ENCODE measurements around the gene OTUD1. TPM values are rescaled to one million over a fixed set of nuclear protein-coding genes. Genes with fewer than 3 reads are reported as not detected.

Gene OTUD1
- total RNA-seq, 6 experiments from 2014 or later = 3.6 to 4.9 (median 4.0) TPM

DNA sequence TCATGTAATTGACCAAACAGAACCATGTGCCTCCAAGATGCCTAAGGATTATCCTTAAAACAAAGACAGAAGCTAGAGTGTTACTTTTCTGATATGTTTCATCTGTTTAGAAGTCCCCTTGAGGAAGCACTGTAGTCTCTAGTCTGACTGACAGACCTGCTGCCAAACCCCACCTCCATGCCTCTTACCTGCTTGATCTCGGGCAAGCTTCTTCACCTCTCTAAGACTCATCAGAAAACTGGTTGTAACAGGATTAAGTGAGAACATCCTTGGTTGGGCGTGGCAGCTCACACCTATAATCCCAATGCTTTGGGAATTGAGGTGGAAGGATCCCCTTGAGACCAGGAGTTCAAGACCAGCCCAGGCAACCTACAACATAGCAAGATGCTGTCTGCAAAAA lies 42.2 kb upstream of the OTUD1 start:
- Mint-ChIP-seq H3K9me3 (no peaks in the 10 kb centered on the region), H3K36me3 (ENCODE audit: low read depth) (no peaks in the 10 kb centered on the region), H3K27me3 (ENCODE audit: insufficient read depth) (peaks cover 8% of the 10 kb centered on the region), H3K4me3 (no peak overlapping the region), H3K27ac (no peak overlapping the region), H3K4me1 (ENCODE audit: low read depth) (peaks cover 20% of the 10 kb centered on the region)
- no peak for DNase-seq
- TF ChIP-seq, protein P1, sequence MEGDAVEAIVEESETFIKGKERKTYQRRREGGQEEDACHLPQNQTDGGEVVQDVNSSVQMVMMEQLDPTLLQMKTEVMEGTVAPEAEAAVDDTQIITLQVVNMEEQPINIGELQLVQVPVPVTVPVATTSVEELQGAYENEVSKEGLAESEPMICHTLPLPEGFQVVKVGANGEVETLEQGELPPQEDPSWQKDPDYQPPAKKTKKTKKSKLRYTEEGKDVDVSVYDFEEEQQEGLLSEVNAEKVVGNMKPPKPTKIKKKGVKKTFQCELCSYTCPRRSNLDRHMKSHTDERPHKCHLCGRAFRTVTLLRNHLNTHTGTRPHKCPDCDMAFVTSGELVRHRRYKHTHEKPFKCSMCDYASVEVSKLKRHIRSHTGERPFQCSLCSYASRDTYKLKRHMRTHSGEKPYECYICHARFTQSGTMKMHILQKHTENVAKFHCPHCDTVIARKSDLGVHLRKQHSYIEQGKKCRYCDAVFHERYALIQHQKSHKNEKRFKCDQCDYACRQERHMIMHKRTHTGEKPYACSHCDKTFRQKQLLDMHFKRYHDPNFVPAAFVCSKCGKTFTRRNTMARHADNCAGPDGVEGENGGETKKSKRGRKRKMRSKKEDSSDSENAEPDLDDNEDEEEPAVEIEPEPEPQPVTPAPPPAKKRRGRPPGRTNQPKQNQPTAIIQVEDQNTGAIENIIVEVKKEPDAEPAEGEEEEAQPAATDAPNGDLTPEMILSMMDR (IDR thresholded peaks at IDR 0.05) = no peak

- H3K4me3 Mint-ChIP-seq = peak overlapping the region; percentile 20; the same call in 1 of the 2 replicates
- peaks cover 27% of the 10 kb centered on the region for H3K4me1 Mint-ChIP-seq (ENCODE audit: low read depth)
- TF ChIP-seq, protein P1 (IDR thresholded peaks at IDR 0.05) = no peak
- no peak overlapping the region for H3K27ac Mint-ChIP-seq
- peak; percentile 86 for DNase-seq
- no peaks in the 10 kb centered on the region for H3K9me3 Mint-ChIP-seq
- H3K36me3 Mint-ChIP-seq (ENCODE audit: low read depth) = no peaks in the 10 kb centered on the region
- H3K27me3 Mint-ChIP-seq (ENCODE audit: insufficient read depth) = peaks cover 8% of the 10 kb centered on the region; the same call in 1 of the 2 replicates
These were observed 39.2 kb upstream of the OTUD1 start for GRCh38 chr10:23399701-23400144.

GRCh38 chr10:23402856-23403255 lies 36.0 kb upstream of the OTUD1 start:
- no peaks in the 10 kb centered on the region for H3K9me3 Mint-ChIP-seq
- H3K27ac Mint-ChIP-seq = no peak overlapping the region
- no peak overlapping the region for H3K4me3 Mint-ChIP-seq
- peaks cover 10% of the 10 kb centered on the region; the same call in 1 of the 2 replicates for H3K27me3 Mint-ChIP-seq (ENCODE audit: insufficient read depth)
- no peak for DNase-seq
- H3K36me3 Mint-ChIP-seq (ENCODE audit: low read depth) = no peaks in the 10 kb centered on the region
- H3K4me1 Mint-ChIP-seq (ENCODE audit: low read depth) = peaks cover 30% of the 10 kb centered on the region
- TF ChIP-seq, protein P1 (IDR thresholded peaks at IDR 0.05) = no peak

DNA sequence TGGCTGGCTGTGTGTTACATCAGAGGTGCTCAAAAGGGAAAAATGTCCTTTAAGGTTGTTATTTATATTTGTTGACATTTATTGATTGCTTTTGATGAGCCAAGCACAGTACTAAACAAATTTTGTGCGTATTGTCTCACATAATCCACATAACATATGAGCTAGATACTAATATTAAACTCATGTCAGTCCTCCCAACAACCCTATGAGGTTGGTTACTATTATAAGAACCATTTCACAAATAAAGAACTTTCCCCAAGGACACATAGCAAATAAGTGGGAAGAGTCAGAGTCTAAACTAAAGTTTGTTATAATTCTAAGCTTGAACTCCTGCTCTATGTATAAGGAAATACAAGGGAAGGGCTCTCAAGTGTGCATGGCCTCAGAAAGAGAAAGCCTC lies 35.6 kb upstream of the OTUD1 start:
- no peak for DNase-seq
- no peak overlapping the region for H3K27ac Mint-ChIP-seq
- no peaks in the 10 kb centered on the region for H3K9me3 Mint-ChIP-seq
- no peak overlapping the region for H3K4me3 Mint-ChIP-seq
- peaks cover 30% of the 10 kb centered on the region for H3K4me1 Mint-ChIP-seq (ENCODE audit: low read depth)
- H3K36me3 Mint-ChIP-seq (ENCODE audit: low read depth) = no peaks in the 10 kb centered on the region
- TF ChIP-seq, protein P1 (IDR thresholded peaks at IDR 0.05) = no peak
- peaks cover 10% of the 10 kb centered on the region; the same call in 1 of the 2 replicates for H3K27me3 Mint-ChIP-seq (ENCODE audit: insufficient read depth)

DNA sequence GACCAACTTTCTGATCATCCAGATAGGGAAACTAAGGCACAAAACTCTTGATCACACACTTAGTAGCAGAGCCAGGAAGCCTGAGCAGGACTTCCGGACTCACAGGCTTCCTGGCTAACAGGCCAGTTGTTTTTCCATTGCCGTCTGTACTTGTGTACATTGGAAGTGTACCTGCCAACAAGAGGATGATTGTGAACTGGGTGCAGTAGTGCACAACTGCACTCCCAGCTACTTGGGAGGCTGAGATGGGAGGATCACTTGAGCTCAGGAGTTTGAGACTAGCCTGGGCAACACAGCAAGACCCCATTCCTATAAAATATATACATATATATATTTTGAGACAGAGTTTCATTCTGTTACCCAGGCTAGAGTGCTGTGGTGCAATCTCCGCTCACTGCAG lies 35.2 kb upstream of the OTUD1 start:
- TF ChIP-seq, protein P1 (IDR thresholded peaks at IDR 0.05) = no peak
- no peak for DNase-seq
- Mint-ChIP-seq H3K36me3 (ENCODE audit: low read depth) (no peaks in the 10 kb centered on the region), H3K4me1 (ENCODE audit: low read depth) (peaks cover 33% of the 10 kb centered on the region), H3K27ac (no peak overlapping the region), H3K9me3 (no peaks in the 10 kb centered on the region), H3K4me3 (no peak overlapping the region), H3K27me3 (ENCODE audit: insufficient read depth) (peaks cover 10% of the 10 kb centered on the region; the same call in 1 of the 2 replicates)

All from HFFc6 (cell line).